Bronchial epithelial cell (primary cell): ENCODE data around the gene HSPB6. TPM values are rescaled to one million over a fixed set of nuclear protein-coding genes. Genes with fewer than 3 reads are reported as not detected.

Source experiments
- DNase-seq: peaks from one replicate; pipeline ENCODE4 v3.0.0-alpha.2; 2010; ENCODE audit warnings: low read depth
- FAIRE-seq: peaks from 2 replicates; lab custom pipeline; 2011; peaks lifted over from hg19 to GRCh38; lab: Jason Lieb, UNC
- H3K27me3 ChIP-seq: 2 replicates; pipeline ENCODE4 v1.5.1; 2011; ENCODE audit warnings: low read length; ENCODE audit not compliant: control insufficient read depth, insufficient read depth
- H3K36me3 ChIP-seq: 2 replicates; pipeline ENCODE4 v1.5.1; 2011; ENCODE audit warnings: low read length; ENCODE audit not compliant: control insufficient read depth, insufficient read depth
- H3K4me3 ChIP-seq: 2 replicates; pipeline ENCODE4 v1.5.1; 2011; ENCODE audit warnings: mild to moderate bottlenecking, low read depth, low read length, control low read depth
- CTCF ChIP-seq: IDR thresholded peaks from 2 replicates; pipeline ENCODE4 v1.5.1; 2011; ENCODE audit warnings: mild to moderate bottlenecking, moderate library complexity, low read length, control low read depth, inconsistent platforms; ENCODE audit not compliant: insufficient read depth, severe bottlenecking
- total RNA-seq: library from RNA; depleted of rRNA; stranded (reverse); fragments of >200 nt; gene quantifications from 2 replicates; pipeline ENCODE4 v1.2.1, GENCODE V29; 2014

The HSPB6 gene
- total RNA-seq, 1 donor from 2014 or later: 1.3 TPM

DNA sequence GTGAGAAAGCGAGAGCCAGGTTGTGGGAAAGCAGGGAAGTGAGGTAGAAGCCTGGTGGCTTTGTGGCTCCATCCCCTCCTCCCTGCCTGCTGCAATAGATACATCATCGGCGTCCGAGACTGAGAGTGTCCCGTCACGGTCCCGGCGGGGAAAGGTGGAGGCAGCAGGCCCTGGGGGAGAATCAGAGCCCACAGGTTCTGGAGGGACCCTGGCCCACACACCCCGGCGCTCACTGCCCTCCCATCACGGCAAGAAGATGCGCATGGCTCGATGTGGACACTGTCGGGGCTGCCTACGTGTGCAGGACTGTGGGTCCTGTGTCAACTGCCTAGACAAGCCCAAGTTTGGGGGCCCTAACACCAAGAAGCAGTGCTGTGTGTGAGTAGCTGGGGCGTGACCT, 33.9 kb downstream of the HSPB6 start:
- FAIRE-seq: no peak
- no peak for TF ChIP-seq CTCF
- no peak for DNase-seq
- Histone ChIP-seq H3K4me3 (no peak overlapping the region), H3K27me3 (no peaks in the 10 kb centered on the region), H3K36me3 (peaks cover 54% of the 10 kb centered on the region)

GRCh38 chr19:35722461-35722860, 34.4 kb downstream of the HSPB6 start:
- no peak for DNase-seq
- Histone ChIP-seq H3K4me3 (no peak overlapping the region), H3K36me3 (peaks cover 50% of the 10 kb centered on the region), H3K27me3 (no peaks in the 10 kb centered on the region)
- FAIRE-seq: no peak
- no peak for TF ChIP-seq CTCF

GRCh38 chr19:35721374-35721773, 35.5 kb downstream of the HSPB6 start:
- H3K36me3 ChIP-seq: peaks cover 46% of the 10 kb centered on the region
- H3K27me3 ChIP-seq: no peaks in the 10 kb centered on the region
- DNase-seq: no peak
- FAIRE-seq: no peak
- TF ChIP-seq CTCF: no peak
- no peak overlapping the region for H3K4me3 ChIP-seq

DNA sequence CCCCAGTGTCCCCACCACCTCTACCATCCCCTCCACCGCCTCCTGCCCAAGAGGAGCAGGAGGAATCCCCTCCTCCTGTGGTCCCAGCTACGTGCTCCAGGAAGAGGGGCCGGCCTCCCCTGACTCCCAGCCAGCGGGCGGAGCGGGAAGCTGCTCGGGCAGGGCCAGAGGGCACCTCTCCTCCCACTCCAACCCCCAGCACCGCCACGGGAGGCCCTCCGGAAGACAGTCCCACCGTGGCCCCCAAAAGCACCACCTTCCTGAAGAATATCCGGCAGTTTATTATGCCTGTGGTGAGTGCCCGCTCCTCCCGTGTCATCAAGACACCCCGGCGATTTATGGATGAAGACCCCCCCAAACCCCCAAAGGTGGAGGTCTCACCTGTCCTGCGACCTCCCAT, 36.2 kb downstream of the HSPB6 start:
- peaks cover 40% of the 10 kb centered on the region for H3K36me3 ChIP-seq

GRCh38 chr19:35720163-35720524, 36.7 kb downstream of the HSPB6 start:
- FAIRE-seq (no peak), DNase-seq (no peak)

More for the DNA sequence above, 36.2 kb downstream of the HSPB6 start:
- FAIRE-seq (no peak), DNase-seq (no peak)
- TF ChIP-seq CTCF: no peak
- Histone ChIP-seq H3K4me3 (no peak overlapping the region), H3K27me3 (no peaks in the 10 kb centered on the region)

More at GRCh38 chr19:35720163-35720524, 36.7 kb downstream of the HSPB6 start:
- H3K36me3 ChIP-seq: peaks cover 35% of the 10 kb centered on the region
- TF ChIP-seq CTCF: no peak
- no peak overlapping the region for H3K4me3 ChIP-seq
- no peaks in the 10 kb centered on the region for H3K27me3 ChIP-seq
